ENCODE data around the gene GRIP1.

The GRIP1 gene

GRCh38 chr12:66640691-66641460, 38.0 kb downstream of the GRIP1 start:
- H3K27ac ChIP-seq (ENCODE audit: low read length), result no peak overlapping the region
- H2AFZ ChIP-seq (ENCODE audit: low read length), result no peak overlapping the region
- DNase-seq, result no peak
- no peak overlapping the region for H3K9ac ChIP-seq (ENCODE audit: low read length)
- H3K9me3 ChIP-seq (replicated peaks; ENCODE audit: insufficient read depth, low read length), result no peaks in the 10 kb centered on the region
- H3K27me3 ChIP-seq (replicated peaks; ENCODE audit: insufficient read depth, low read length), result no peaks in the 10 kb centered on the region
- no peaks in the 10 kb centered on the region for H3K4me1 ChIP-seq (ENCODE audit: low read length)
- H3K36me3 ChIP-seq (replicated peaks; ENCODE audit: insufficient read depth, low read length), result no peaks in the 10 kb centered on the region
- H3K4me2 ChIP-seq (ENCODE audit: low read depth, low read length), result no peak overlapping the region
- no peak overlapping the region for H3K4me3 ChIP-seq (ENCODE audit: low read length)
- H3K9me2 ChIP-seq (replicated peaks; ENCODE audit: insufficient read depth, low read length), result no peaks in the 10 kb centered on the region
- no peaks in the 10 kb centered on the region for H4K20me1 ChIP-seq (ENCODE audit: insufficient read depth, low read length)
- TF ChIP-seq EZH2 (optimal IDR thresholded peaks at IDR 0.05; ENCODE audit: low read depth, low read length) (no peak), EZH2phosphoT487 (IDR thresholded peaks at IDR 0.05; ENCODE audit: low read length) (no peak), CTCF (IDR thresholded peaks at IDR 0.05; ENCODE audit: low read length) (no peak)
- H3K79me2 ChIP-seq (ENCODE audit: low read length), result no peaks in the 10 kb centered on the region
- no peaks in the 10 kb centered on the region for H3F3A ChIP-seq (ENCODE audit: insufficient read depth, low read length)

GRCh38 chr12:66638666-66639065, 40.2 kb downstream of the GRIP1 start:
- Histone ChIP-seq H3K4me2 (ENCODE audit: low read depth, low read length) (no peak overlapping the region), H2AFZ (ENCODE audit: low read length) (no peak overlapping the region), H3K9ac (ENCODE audit: low read length) (no peak overlapping the region), H4K20me1 (ENCODE audit: insufficient read depth, low read length) (no peaks in the 10 kb centered on the region), H3K36me3 (replicated peaks; ENCODE audit: insufficient read depth, low read length) (no peaks in the 10 kb centered on the region), H3K9me2 (replicated peaks; ENCODE audit: insufficient read depth, low read length) (no peaks in the 10 kb centered on the region), H3K9me3 (replicated peaks; ENCODE audit: insufficient read depth, low read length) (no peaks in the 10 kb centered on the region), H3K4me1 (ENCODE audit: low read length) (no peaks in the 10 kb centered on the region), H3K27ac (ENCODE audit: low read length) (no peak overlapping the region), H3K79me2 (ENCODE audit: low read length) (no peaks in the 10 kb centered on the region), H3K27me3 (replicated peaks; ENCODE audit: insufficient read depth, low read length) (no peaks in the 10 kb centered on the region), H3F3A (ENCODE audit: insufficient read depth, low read length) (no peaks in the 10 kb centered on the region), H3K4me3 (ENCODE audit: low read length) (no peak overlapping the region)
- DNase-seq, result no peak
- no peak for TF ChIP-seq EZH2phosphoT487 (IDR thresholded peaks at IDR 0.05; ENCODE audit: low read length)
- no peak for TF ChIP-seq CTCF (IDR thresholded peaks at IDR 0.05; ENCODE audit: low read length)
- no peak for TF ChIP-seq EZH2 (optimal IDR thresholded peaks at IDR 0.05; ENCODE audit: low read depth, low read length)

GRCh38 chr12:66637699-66638301, 41.1 kb downstream of the GRIP1 start:
- Histone ChIP-seq H3K27ac (ENCODE audit: low read length) (no peak overlapping the region), H3K9me3 (replicated peaks; ENCODE audit: insufficient read depth, low read length) (no peaks in the 10 kb centered on the region), H3K36me3 (replicated peaks; ENCODE audit: insufficient read depth, low read length) (no peaks in the 10 kb centered on the region), H3K27me3 (replicated peaks; ENCODE audit: insufficient read depth, low read length) (no peaks in the 10 kb centered on the region), H3K9me2 (replicated peaks; ENCODE audit: insufficient read depth, low read length) (no peaks in the 10 kb centered on the region), H4K20me1 (ENCODE audit: insufficient read depth, low read length) (no peaks in the 10 kb centered on the region), H3K79me2 (ENCODE audit: low read length) (no peaks in the 10 kb centered on the region), H3F3A (ENCODE audit: insufficient read depth, low read length) (no peaks in the 10 kb centered on the region), H2AFZ (ENCODE audit: low read length) (no peak overlapping the region), H3K4me3 (ENCODE audit: low read length) (no peak overlapping the region), H3K9ac (ENCODE audit: low read length) (no peak overlapping the region), H3K4me2 (ENCODE audit: low read depth, low read length) (no peak overlapping the region), H3K4me1 (ENCODE audit: low read length) (no peaks in the 10 kb centered on the region)
- TF ChIP-seq EZH2phosphoT487 (IDR thresholded peaks at IDR 0.05; ENCODE audit: low read length), result no peak
- DNase-seq, result no peak

GRCh38 chr12:66636771-66637170, 42.1 kb downstream of the GRIP1 start:
- Histone ChIP-seq H3K4me1 (ENCODE audit: low read length) (no peaks in the 10 kb centered on the region), H3K79me2 (ENCODE audit: low read length) (no peaks in the 10 kb centered on the region), H2AFZ (ENCODE audit: low read length) (no peak overlapping the region), H3K4me3 (ENCODE audit: low read length) (no peak overlapping the region), H4K20me1 (ENCODE audit: insufficient read depth, low read length) (no peaks in the 10 kb centered on the region), H3K9me2 (replicated peaks; ENCODE audit: insufficient read depth, low read length) (no peaks in the 10 kb centered on the region), H3K9me3 (replicated peaks; ENCODE audit: insufficient read depth, low read length) (no peaks in the 10 kb centered on the region), H3K9ac (ENCODE audit: low read length) (no peak overlapping the region), H3K36me3 (replicated peaks; ENCODE audit: insufficient read depth, low read length) (no peaks in the 10 kb centered on the region), H3K27me3 (replicated peaks; ENCODE audit: insufficient read depth, low read length) (no peaks in the 10 kb centered on the region), H3K4me2 (ENCODE audit: low read depth, low read length) (no peak overlapping the region), H3F3A (ENCODE audit: insufficient read depth, low read length) (no peaks in the 10 kb centered on the region), H3K27ac (ENCODE audit: low read length) (no peak overlapping the region)
- no peak for DNase-seq
- TF ChIP-seq CTCF (IDR thresholded peaks at IDR 0.05; ENCODE audit: low read length) (no peak), EZH2 (optimal IDR thresholded peaks at IDR 0.05; ENCODE audit: low read depth, low read length) (no peak), EZH2phosphoT487 (IDR thresholded peaks at IDR 0.05; ENCODE audit: low read length) (no peak)
